Prostate gland (tissue), 2 donors: ENCODE results near the gene HOXD9. TPM values are rescaled to one million over a fixed set of nuclear protein-coding genes. Genes with fewer than 3 reads are reported as not detected.

Experiments
- DNase-seq: peaks from one replicate; pipeline ENCODE4 v3.0.0-alpha.2; 2019; ENCODE audit warnings: low spot score
- H3K27ac ChIP-seq, 2 donors: fragments of 200-600 bp; sonication (generic); 2 replicates each; pipeline ENCODE4 v1.5.1; 2017 to 2019
- H3K27me3 ChIP-seq: fragments of 200-600 bp; sonication (generic); replicated peaks from 2 replicates; pipeline ENCODE4 v1.5.1; 2019; ENCODE audit not compliant: insufficient read depth
- H3K36me3 ChIP-seq, 2 donors: fragments of 200-600 bp; sonication (generic); 1 replicate in 1 of 2; 2 replicates in 1 of 2; pipeline versions ENCODE4 v1.5.1 to v1.8.1; 2017 to 2019
- H3K4me1 ChIP-seq: fragments of 200-600 bp; sonication (generic); replicated peaks from 2 replicates; pipeline ENCODE4 v1.5.1; 2019
- H3K4me3 ChIP-seq, 2 donors: fragments of 200-600 bp; sonication (generic); 2 replicates each; pipeline ENCODE4 v1.5.1; 2017 to 2019
- H3K9me3 ChIP-seq: fragments of 200-600 bp; sonication (generic); 2 replicates; pipeline ENCODE4 v1.5.1; 2017
- CTCF ChIP-seq, 4 experiments: fragments of 200-600 bp in 2 of 4; fragments of 450-650 bp in 2 of 4; sonication (generic) in 2 of 4; IDR thresholded peaks; 1 replicate in 3 of 4; 2 replicates in 1 of 4; pipeline ENCODE4 v1.5.1; 2016 to 2019; ENCODE audit warnings: antibody characterized with exemption in 4 of 4, mild to moderate bottlenecking in 2 of 4, moderate library complexity in 2 of 4
- POLR2A ChIP-seq: fragments of 450-650 bp; IDR thresholded peaks from one replicate; pipeline ENCODE4 v1.6.1; 2016; ENCODE audit warnings: antibody characterized with exemption, mild to moderate bottlenecking
- POLR2AphosphoS5 ChIP-seq: sonication (generic); formaldehyde crosslinking; IDR thresholded peaks from one replicate; pipeline ENCODE4 v1.6.1; 2017; ENCODE audit warnings: antibody characterized with exemption
- WGBS: methylation state at CpG from one replicate; pipeline ENCODE4 v1.1.5; 2018; 5-methylcytosine and 5-hydroxymethylcytosine counted together
- intact Hi-C: fragments of 100-400 bp; cut with DNase I; formaldehyde crosslinking; loops from one replicate; pipeline ENCODE4 v1.14.2; 2022
- total RNA-seq, 2 donors: library from RNA; depleted of rRNA; stranded (reverse); fragments of >200 nt; gene quantifications; one replicate each; pipeline ENCODE4 v1.1.0, GENCODE V29; 2016

Gene HOXD9
- total RNA-seq, 2 donors from 2014 or later: 5.9 to 29.1 TPM

- 44% methylated on average over 47 of the region's 47 CpGs for WGBS
- no peaks in the 10 kb centered on the region for H3K36me3 ChIP-seq
- intact Hi-C loops: loop anchor here (5.0 to 10.0 kb wide), 2 partner anchors 515 to 693 kb away; no protein-coding TSS in a partner anchor
- peaks cover 6% of the 10 kb centered on the region for H3K27me3 ChIP-seq
- peak overlapping the region; percentile 17 to 29 for H3K4me3 ChIP-seq
- H3K9me3 ChIP-seq: no peaks in the 10 kb centered on the region
- no peak for DNase-seq
- H3K4me1 ChIP-seq: no peaks in the 10 kb centered on the region
- peak overlapping the region; percentile 20 to 62 for H3K27ac ChIP-seq
- no peak for TF ChIP-seq POLR2A
- TF ChIP-seq POLR2AphosphoS5: no peak
- TF ChIP-seq CTCF (IDR thresholded peaks at IDR 0.05): no peak
Measured at GRCh38 chr2:176122052-176122682, 352 bp upstream of the HOXD9 start.

DNA sequence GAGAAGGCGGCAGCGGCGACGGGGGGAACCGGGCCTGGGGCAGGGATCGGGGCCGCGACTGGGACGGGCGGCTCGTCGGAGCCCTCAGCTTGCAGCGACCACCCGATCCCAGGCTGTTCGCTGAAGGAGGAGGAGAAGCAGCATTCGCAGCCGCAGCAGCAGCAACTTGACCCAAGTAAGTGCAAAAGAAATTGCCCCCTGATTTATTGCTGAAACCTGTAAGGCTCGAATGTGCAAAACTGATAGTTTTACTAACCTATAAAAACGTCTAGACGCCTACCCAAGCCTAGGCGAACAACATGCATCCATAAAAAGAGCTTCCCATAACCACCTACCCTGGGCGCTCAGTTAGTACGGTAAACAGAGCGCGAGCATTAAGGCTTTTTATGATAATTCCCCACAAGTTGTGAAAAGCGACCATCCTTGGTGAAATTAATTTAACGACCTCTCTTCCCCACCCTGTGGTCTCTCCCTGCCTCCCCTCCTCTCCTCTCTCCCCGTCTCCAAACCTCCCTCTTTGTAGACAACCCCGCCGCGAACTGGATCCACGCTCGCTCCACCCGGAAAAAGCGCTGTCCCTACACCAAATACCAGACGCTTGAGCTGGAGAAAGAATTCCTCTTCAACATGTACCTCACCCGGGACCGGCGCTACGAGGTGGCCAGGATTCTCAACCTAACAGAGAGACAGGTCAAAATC is 1.0 kb downstream of the HOXD9 start:
- Histone ChIP-seq H3K36me3 (no peaks in the 10 kb centered on the region), H3K27ac (peak overlapping the region in 1 of 2 donors; percentile 62), H3K27me3 (no peaks in the 10 kb centered on the region), H3K4me3 (peak overlapping the region; percentile 17 to 29), H3K9me3 (no peaks in the 10 kb centered on the region), H3K4me1 (no peaks in the 10 kb centered on the region)
- intact Hi-C loops: loop anchor here (5.0 to 10.0 kb wide), 2 partner anchors 514 to 691 kb away; no protein-coding TSS in a partner anchor
- no peak for TF ChIP-seq CTCF (IDR thresholded peaks at IDR 0.05)
- no peak for TF ChIP-seq POLR2AphosphoS5
- no peak for TF ChIP-seq POLR2A
- DNase-seq: no peak
- WGBS: 67% methylated on average over 40 of the region's 40 CpGs

GRCh38 chr2:176124110-176124946 is 1.8 kb downstream of the HOXD9 start:
- H3K27me3 ChIP-seq: no peaks in the 10 kb centered on the region

More at GRCh38 chr2:176124110-176124946, 1.8 kb downstream of the HOXD9 start:
- Histone ChIP-seq H3K27ac (peak overlapping the region in 1 of 2 donors; percentile 62), H3K4me1 (no peaks in the 10 kb centered on the region), H3K4me3 (peak overlapping the region in 1 of 2 donors; percentile 29), H3K36me3 (no peaks in the 10 kb centered on the region), H3K9me3 (no peaks in the 10 kb centered on the region)
- WGBS: 83% methylated on average over 34 of the region's 34 CpGs
- intact Hi-C loops: loop anchor here (5.0 to 10.0 kb wide), 2 partner anchors 513 to 690 kb away; no protein-coding TSS in a partner anchor
- no peak for TF ChIP-seq POLR2AphosphoS5
- TF ChIP-seq CTCF (IDR thresholded peaks at IDR 0.05): no peak
- no peak for TF ChIP-seq POLR2A
- DNase-seq: no peak
